Umbilical cord (tissue), 2 donors: ENCODE data around the gene ATF7. TPM values are rescaled to one million over a fixed set of nuclear protein-coding genes. Genes with fewer than 3 reads are reported as not detected.

Source experiments
- DNase-seq: peaks from one replicate; pipeline ENCODE4 v3.0.0-alpha.2; 2015; ENCODE audit warnings: low spot score
- total RNA-seq: library from RNA; depleted of rRNA; stranded (reverse); fragments of >200 nt; gene quantifications from one replicate; pipeline ENCODE4 v1.2.3, GENCODE V29; 2014; ENCODE audit warnings: low replicate concordance; ENCODE audit not compliant: insufficient read depth

Gene ATF7
- total RNA-seq, 1 donor from 2014 or later: 15.4 TPM

DNA sequence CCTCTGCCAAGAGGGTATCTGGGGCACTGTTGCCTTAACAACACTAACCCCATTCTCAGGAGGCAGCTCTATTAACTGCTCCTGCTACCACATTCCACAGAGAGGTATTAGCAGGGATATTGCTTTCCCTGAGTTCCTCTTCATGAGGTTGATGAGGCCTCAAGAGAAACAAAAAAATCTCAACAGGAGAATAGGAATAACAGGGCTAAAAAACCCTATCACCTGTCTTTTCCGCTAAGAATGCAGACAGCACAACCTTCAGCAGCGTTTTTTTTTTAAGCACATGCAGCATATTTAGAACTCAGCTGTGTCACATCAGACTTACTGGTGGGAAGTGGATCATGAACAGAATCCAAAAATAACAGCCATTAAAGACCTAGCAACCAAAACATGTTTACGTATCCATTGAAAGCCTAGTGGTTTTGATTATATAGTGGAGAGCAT lies 29.2 kb downstream of the ATF7 start:
- DNase-seq: peak; percentile 33

DNA sequence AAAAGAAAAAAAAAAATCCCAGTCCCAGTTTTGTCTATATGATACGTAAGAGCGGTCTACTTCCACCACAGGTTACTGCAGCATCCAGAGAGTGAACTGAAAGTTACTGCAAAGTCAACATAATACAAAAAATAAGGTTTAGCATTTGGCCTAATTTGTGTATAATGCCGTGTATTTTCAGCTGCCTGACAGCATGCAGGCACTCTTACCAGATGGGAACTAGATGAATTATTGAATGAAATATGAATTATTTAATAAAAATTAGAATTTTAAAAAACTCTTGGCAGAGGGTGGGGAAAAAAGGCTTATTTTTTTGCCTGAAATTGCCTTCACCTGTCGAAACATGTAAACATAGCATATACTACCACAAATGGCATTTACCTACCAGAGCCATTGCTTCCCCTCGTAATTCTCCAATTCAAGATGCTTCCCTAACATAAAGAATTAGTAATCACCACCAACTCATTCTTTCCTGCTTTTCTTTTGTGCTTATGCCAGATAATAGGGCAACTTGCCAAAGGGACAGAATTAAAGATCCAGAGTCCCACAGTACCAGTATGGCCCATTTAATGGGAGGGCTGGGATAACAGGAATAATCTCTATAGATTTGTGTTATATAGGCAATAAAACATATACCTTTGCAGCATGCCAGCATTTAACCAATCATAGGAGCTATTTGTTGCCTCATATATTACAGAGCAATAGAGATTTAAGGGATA lies 31.1 kb downstream of the ATF7 start:
- peak; percentile 49 for DNase-seq

DNA sequence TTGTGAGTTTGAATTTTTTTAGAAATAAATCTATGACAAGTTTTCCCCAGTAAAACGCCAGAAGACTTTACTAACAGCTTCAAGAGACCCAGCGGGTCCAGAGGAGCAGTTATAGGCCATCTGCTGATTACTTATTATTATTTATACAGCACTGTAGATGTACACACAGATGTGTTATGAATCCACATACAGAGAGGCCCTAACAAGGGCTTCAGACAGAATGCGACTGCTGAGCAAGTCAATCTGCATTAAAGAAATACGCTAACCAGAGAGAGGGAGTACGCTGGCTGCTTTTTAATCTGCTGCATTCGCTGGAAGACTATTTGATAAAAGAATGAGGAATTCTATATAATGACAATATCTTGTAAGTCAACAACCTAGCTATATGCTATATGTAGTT lies 32.5 kb downstream of the ATF7 start:
- DNase-seq: peak; percentile 57

- no peak for DNase-seq
These were observed 33.2 kb downstream of the ATF7 start for GRCh38 chr12:53593031-53593430.

GRCh38 chr12:53592426-53592825 lies 33.8 kb downstream of the ATF7 start:
- DNase-seq: no peak

GRCh38 chr12:53591301-53592206 lies 34.6 kb downstream of the ATF7 start:
- peak; percentile 40 for DNase-seq

GRCh38 chr12:53590652-53591051 lies 35.5 kb downstream of the ATF7 start:
- no peak for DNase-seq

- DNase-seq: no peak
These were observed 36.3 kb downstream of the ATF7 start for GRCh38 chr12:53589915-53590314.

- no peak for DNase-seq
These were observed 36.8 kb downstream of the ATF7 start for GRCh38 chr12:53589423-53589822.

DNA sequence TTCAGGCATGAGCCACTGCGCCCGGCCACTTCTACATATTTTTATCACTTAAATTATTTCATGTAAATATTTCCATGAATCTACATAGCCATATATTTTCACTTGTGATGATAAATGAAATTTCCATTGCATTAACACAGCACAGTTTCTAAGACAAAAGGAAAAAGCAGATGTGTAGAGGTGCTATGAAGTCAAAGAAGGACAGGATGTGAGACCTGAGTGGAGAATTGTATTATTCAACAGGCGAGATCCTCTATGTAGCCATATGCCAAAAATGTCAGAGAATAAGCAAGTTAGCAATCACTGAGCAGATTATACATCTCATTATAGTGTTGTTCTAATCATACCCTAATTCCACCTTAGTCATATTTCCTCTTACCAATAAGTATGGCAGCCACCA lies 38.1 kb downstream of the ATF7 start:
- DNase-seq: no peak

DNA sequence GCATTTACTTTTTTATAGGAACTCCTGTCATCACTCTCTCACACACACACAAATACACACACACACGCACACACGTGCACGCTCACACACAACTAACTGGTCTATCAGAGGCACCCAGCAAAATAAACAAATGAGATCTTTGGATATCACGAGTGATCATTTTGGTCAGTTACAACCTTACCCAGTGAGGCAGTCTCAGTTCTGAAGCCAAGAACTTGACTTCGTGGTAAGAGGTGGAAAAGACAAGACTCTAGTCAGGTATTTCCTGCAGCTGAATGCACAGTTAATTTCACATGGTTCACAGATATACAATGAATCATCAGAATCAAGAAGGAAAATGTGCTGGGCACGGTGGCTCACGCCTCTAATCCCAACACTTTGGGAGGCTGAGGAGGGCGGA lies 39.4 kb downstream of the ATF7 start:
- no peak for DNase-seq

GRCh38 chr12:53585448-53586125 lies 40.6 kb downstream of the ATF7 start:
- no peak for DNase-seq

- no peak for DNase-seq
These were observed 46.6 kb downstream of the ATF7 start for GRCh38 chr12:53579545-53579955.

GRCh38 chr12:53578783-53579182 lies 47.4 kb downstream of the ATF7 start:
- no peak for DNase-seq

DNA sequence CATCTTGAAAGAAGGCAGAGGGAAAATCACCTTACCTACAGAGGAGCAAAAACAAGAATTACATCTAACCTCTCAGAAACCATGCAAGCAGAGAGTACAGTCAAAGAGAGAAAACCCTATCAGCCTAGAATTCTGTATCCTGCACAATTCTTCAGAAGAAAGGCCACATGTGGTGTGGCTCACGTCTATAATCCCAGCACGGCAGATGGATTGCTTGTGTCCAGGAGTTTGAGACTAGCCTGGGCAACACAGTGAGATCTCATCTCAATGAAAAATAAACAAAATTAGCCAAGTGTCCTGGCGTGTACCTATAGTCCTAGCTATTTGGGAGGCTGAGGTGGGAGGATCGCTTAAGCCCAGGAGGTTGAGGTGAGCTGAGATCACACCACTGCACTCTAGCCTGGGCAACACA lies 48.2 kb downstream of the ATF7 start:
- DNase-seq: no peak

GRCh38 chr12:53575502-53576249 lies 50.5 kb downstream of the ATF7 start:
- DNase-seq: peak; percentile 59

GRCh38 chr12:53572134-53572758 lies 53.9 kb downstream of the ATF7 start:
- no peak for DNase-seq

GRCh38 chr12:53571295-53571694 lies 54.9 kb downstream of the ATF7 start:
- no peak for DNase-seq

- DNase-seq: peak; percentile 72
These were observed 57.2 kb downstream of the ATF7 start for GRCh38 chr12:53568809-53569557.
